B cell (primary cell): Measurements from ENCODE around the gene VSTM2L. TPM values are rescaled to one million over a fixed set of nuclear protein-coding genes. Genes with fewer than 3 reads are reported as not detected.
A peak's percentile ranks its signal among the peaks of the same experiment; 100 is the strongest.

Source experiments
- ATAC-seq: fragments of 200-7000 bp; cut with Tn5 transposase; one replicate; pipeline ENCODE4 v1.10.0; 2021; ENCODE audit warnings: low read depth, mild to moderate bottlenecking, moderate number of reproducible peaks, moderate library complexity
- CTCF ChIA-PET: fragments of 350-600 bp; sonication (Branson Sonifier 250); formaldehyde crosslinking; loops from one replicate; lab custom pipeline; 2021; ENCODE audit warnings: antibody characterized with exemption, inconsistent platforms; lab: Charles Lee
- POLR2A ChIA-PET: fragments of 350-600 bp; sonication (Branson Sonifier 250); formaldehyde crosslinking; loops from one replicate; lab custom pipeline; 2021; ENCODE audit warnings: antibody characterized with exemption; lab: Charles Lee
- DNase-seq: peaks from one replicate; pipeline ENCODE4 v3.0.0; 2013
- H2AFZ ChIP-seq: 2 replicates; pipeline ENCODE4 v1.6.1; 2012; ENCODE audit warnings: mild to moderate bottlenecking, low read depth, low read length; ENCODE audit not compliant: insufficient read depth, poor library complexity, severe bottlenecking
- H3K27ac ChIP-seq, 2 donors: 1 replicate in 1 of 2; 2 replicates in 1 of 2; pipeline ENCODE4 v1.5.1; 2012 to 2013; ENCODE audit warnings: low read length in 2 of 2, mild to moderate bottlenecking in 2 of 2, moderate library complexity in 1 of 2
- H3K27me3 ChIP-seq, 4 experiments: fragments of 200-600 bp in 1 of 4; sonication (generic) in 1 of 4; replicated peaks in 1 of 4; 1 replicate in 2 of 4; 2 replicates in 2 of 4; pipeline versions ENCODE4 v1.6.1 to v1.7.0; 2013 to 2016; ENCODE audit warnings: low read length in 3 of 4, mild to moderate bottlenecking in 2 of 4, mixed read lengths in 1 of 4, moderate library complexity in 1 of 4; ENCODE audit not compliant: insufficient read depth in 4 of 4, control insufficient read depth in 3 of 4; ENCODE audit errors: control extremely low read depth in 1 of 4
- H3K36me3 ChIP-seq, 2 experiments: replicated peaks in 1 of 2; 1 replicate in 1 of 2; 2 replicates in 1 of 2; pipeline versions ENCODE4 v1.6.1 to v1.7.1; 2013; ENCODE audit warnings: low read length in 1 of 2; ENCODE audit not compliant: insufficient read depth in 2 of 2, control insufficient read depth in 1 of 2; ENCODE audit errors: control extremely low read depth in 1 of 2, extremely low read depth in 1 of 2
- H3K4me1 ChIP-seq, 2 donors: fragments of 200-600 bp in 1 of 2; sonication (generic) in 1 of 2; 1 replicate in 1 of 2; 2 replicates in 1 of 2; pipeline versions ENCODE4 v1.5.1 to v1.6.1; 2013 to 2017; ENCODE audit warnings: low read length in 2 of 2; ENCODE audit not compliant: control insufficient read depth in 2 of 2, insufficient read depth in 2 of 2
- H3K4me2 ChIP-seq: replicated peaks from 2 replicates; pipeline ENCODE3; 2012; ENCODE audit warnings: mild to moderate bottlenecking, low read depth, low read length; ENCODE audit not compliant: poor library complexity, severe bottlenecking
- H3K4me3 ChIP-seq, 5 experiments: fragments of 200-600 bp in 1 of 5; sonication (generic) in 1 of 5; 1 replicate in 3 of 5; 2 replicates in 2 of 5; pipeline versions ENCODE4 v1.5.1 to v1.7.0; 2011 to 2016; ENCODE audit warnings: low read length in 4 of 5, mild to moderate bottlenecking in 4 of 5, low read depth in 2 of 5, control low read depth in 1 of 5, moderate library complexity in 1 of 5; ENCODE audit not compliant: insufficient read depth in 1 of 5; ENCODE audit errors: control extremely low read depth in 1 of 5, extremely low read depth in 1 of 5
- H3K79me2 ChIP-seq: fragments of 200-600 bp; sonication (generic); one replicate; pipeline ENCODE4 v1.6.0; 2016; ENCODE audit warnings: low read length; ENCODE audit not compliant: control insufficient read depth, insufficient read depth
- H3K9ac ChIP-seq: fragments of 200-600 bp; sonication (generic); 2 replicates; pipeline ENCODE4 v1.6.1; 2017; ENCODE audit warnings: mild to moderate bottlenecking, low read length, moderate library complexity
- H3K9me3 ChIP-seq, 3 donors: one replicate each; pipeline versions ENCODE4 v1.6.1 to v1.7.1; 2013; ENCODE audit warnings: low read length in 2 of 3; ENCODE audit not compliant: control insufficient read depth in 2 of 3, insufficient read depth in 1 of 3; ENCODE audit errors: control extremely low read depth in 1 of 3
- H4K20me1 ChIP-seq: 2 replicates; pipeline ENCODE4 v1.6.0; 2012; ENCODE audit warnings: mild to moderate bottlenecking, low read length; ENCODE audit not compliant: insufficient read depth, control insufficient read depth, poor library complexity, severe bottlenecking
- H3K27ac Mint-ChIP-seq: one replicate; pipeline ENCODE4 v1.8.0; 2021; ENCODE audit warnings: mixed read lengths
- H3K27me3 Mint-ChIP-seq: one replicate; pipeline ENCODE4 v1.8.0; 2021; ENCODE audit warnings: mixed read lengths
- H3K4me1 Mint-ChIP-seq: one replicate; pipeline ENCODE4 v1.8.0; 2021; ENCODE audit warnings: mixed read lengths
- H3K4me3 Mint-ChIP-seq: one replicate; pipeline ENCODE4 v1.8.0; 2021; ENCODE audit warnings: mixed read lengths
- H3K9me3 Mint-ChIP-seq: one replicate; pipeline ENCODE4 v1.8.0; 2022; ENCODE audit warnings: mixed read lengths; ENCODE audit not compliant: insufficient read depth
- CTCF ChIP-seq: fragments of 200-600 bp; IDR thresholded peaks from one replicate; pipeline ENCODE4 v1.8.0; 2022; ENCODE audit warnings: antibody characterized with exemption, mild to moderate bottlenecking
- EZH2 ChIP-seq: IDR thresholded peaks from 2 replicates; pipeline ENCODE4 v1.6.1; 2012; ENCODE audit warnings: borderline replicate concordance, low read depth, mild to moderate bottlenecking, moderate library complexity, low read length; ENCODE audit not compliant: insufficient read depth, poor library complexity, severe bottlenecking
- WGBS: methylation state at CpG from one replicate; pipeline ENCODE4 v1.1.5; 2013; ENCODE audit warnings: missing lambda C conversion rate; ENCODE audit not compliant: insufficient coverage; 5-methylcytosine and 5-hydroxymethylcytosine counted together
- intact Hi-C: fragments of 100-400 bp; cut with micrococcal nuclease; formaldehyde crosslinking; loops from one replicate; pipeline ENCODE4 v1.10.0; 2022
- polyA plus RNA-seq: library from polyadenylated mRNA; depleted of rRNA; stranded (reverse); fragments of >200 nt; gene quantifications from 2 replicates; pipeline ENCODE4 v1.2.3, GENCODE V29; 2012
- total RNA-seq, 2 donors: library from RNA; stranded (reverse); fragments of 120-200 nt in 1 of 2; gene quantifications; 1 replicate in 1 of 2; 2 replicates in 1 of 2; pipeline versions ENCODE4 v1.2.3 to v1.2.4, GENCODE V29; 2013 to 2022

VSTM2L gene
- total and polyA plus RNA-seq, 2 donors (not counting 1 experiment from before 2014, with no cell fraction given): 0.25 TPM; not detected in 1

- H3K4me3 Mint-ChIP-seq: no peak overlapping the region
- Histone ChIP-seq H3K27me3 (peaks cover 0 to 24% (median 4%) of the 10 kb centered on the region in 4 experiments), H3K27ac (no peak overlapping the region), H3K9me3 (no peaks in the 10 kb centered on the region), H3K9ac (no peak overlapping the region), H3K36me3 (no peaks in the 10 kb centered on the region), H4K20me1 (no peaks in the 10 kb centered on the region), H3K79me2 (no peaks in the 10 kb centered on the region), H3K4me1 (peaks cover 10 to 20% of the 10 kb centered on the region in 2 donors), H3K4me2 (peak overlapping the region; percentile 9), H2AFZ (peak overlapping the region; percentile 1), H3K4me3 (no peak overlapping the region)
- no peak for ATAC-seq
- no peak overlapping the region for H3K27ac Mint-ChIP-seq
- peaks cover 13% of the 10 kb centered on the region for H3K4me1 Mint-ChIP-seq
- no peak for DNase-seq
- no peaks in the 10 kb centered on the region for H3K9me3 Mint-ChIP-seq
- CTCF ChIA-PET: no interaction called here
- intact Hi-C loops: no loop called here
- no CpG with 5 or more reads among the region's 1 CpG for WGBS
- TF ChIP-seq EZH2: no peak
- no peak for TF ChIP-seq CTCF
- peaks cover 16% of the 10 kb centered on the region for H3K27me3 Mint-ChIP-seq
- POLR2A ChIA-PET: no interaction called here
These were observed 17.9 kb downstream of the VSTM2L start for GRCh38 chr20:37920679-37921322.

- Histone ChIP-seq H3K4me2 (peak overlapping the region; percentile 9), H3K9me3 (no peaks in the 10 kb centered on the region), H3K9ac (no peak overlapping the region), H3K4me1 (peaks cover 8 to 18% of the 10 kb centered on the region in 2 donors), H3K27ac (no peak overlapping the region), H4K20me1 (no peaks in the 10 kb centered on the region), H3K79me2 (no peaks in the 10 kb centered on the region), H2AFZ (peak overlapping the region; percentile 1), H3K27me3 (peaks cover 0 to 17% (median 2%) of the 10 kb centered on the region in 4 experiments), H3K4me3 (no peak overlapping the region), H3K36me3 (no peaks in the 10 kb centered on the region)
- no peak for TF ChIP-seq EZH2
- TF ChIP-seq CTCF: no peak
- Mint-ChIP-seq H3K9me3 (no peaks in the 10 kb centered on the region), H3K27ac (no peak overlapping the region), H3K4me3 (no peak overlapping the region), H3K4me1 (peaks cover 11% of the 10 kb centered on the region), H3K27me3 (peaks cover 12% of the 10 kb centered on the region)
- ChIA-PET CTCF (no interaction called here), POLR2A (no interaction called here)
- 70% methylated on average over 3 of the region's 6 CpGs for WGBS
- DNase-seq (peak; percentile 42), ATAC-seq (peak; percentile 73)
- intact Hi-C loops: no loop called here
These were observed 18.5 kb downstream of the VSTM2L start for GRCh38 chr20:37921341-37921929.
